ENCODE measurements around the gene ZNF827.

ZNF827 gene

GRCh38 chr4:145951931-145952330 lies 13.3 kb upstream of the ZNF827 start:
- H3K9me3 ChIP-seq (ENCODE audit: insufficient read depth, low read length): no peaks in the 10 kb centered on the region
- no peaks in the 10 kb centered on the region for H3K36me3 ChIP-seq (ENCODE audit: low read length)
- H3K27ac ChIP-seq (ENCODE audit: low read depth, low read length): no peak overlapping the region
- H3K9ac ChIP-seq (ENCODE audit: low read length): no peak overlapping the region
- no peaks in the 10 kb centered on the region for H4K20me1 ChIP-seq (ENCODE audit: low read depth, low read length)
- H3K4me3 ChIP-seq (ENCODE audit: insufficient read depth, low read length, poor library complexity, severe bottlenecking): no peak overlapping the region
- H2AFZ ChIP-seq (ENCODE audit: low read depth, low read length, severe bottlenecking): no peak overlapping the region
- H3K27me3 ChIP-seq (ENCODE audit: low read length): no peaks in the 10 kb centered on the region
- H3F3A ChIP-seq (ENCODE audit: insufficient read depth): no peaks in the 10 kb centered on the region
- H3K79me2 ChIP-seq (ENCODE audit: insufficient read depth, low read length): no peaks in the 10 kb centered on the region
- no peak overlapping the region for H3K4me2 ChIP-seq (ENCODE audit: low read depth, low read length, poor library complexity, severe bottlenecking)
- no peak for TF ChIP-seq CTCF (IDR thresholded peaks at IDR 0.05; ENCODE audit: insufficient read depth, low read length, poor library complexity, severe bottlenecking)
- no peak for TF ChIP-seq EZH2phosphoT487 (conservative IDR thresholded peaks at IDR 0.05; ENCODE audit: low read length)
- no peaks in the 10 kb centered on the region for H3K9me2 ChIP-seq (replicated peaks; ENCODE audit: insufficient read depth, low read length)

GRCh38 chr4:145945431-145946155 lies 7.0 kb upstream of the ZNF827 start:
- Histone ChIP-seq H4K20me1 (ENCODE audit: low read depth, low read length) (no peaks in the 10 kb centered on the region), H3K9me2 (replicated peaks; ENCODE audit: insufficient read depth, low read length) (no peaks in the 10 kb centered on the region), H3K4me3 (ENCODE audit: insufficient read depth, low read length, poor library complexity, severe bottlenecking) (no peak overlapping the region), H3K9me3 (ENCODE audit: insufficient read depth, low read length) (no peaks in the 10 kb centered on the region), H3K36me3 (ENCODE audit: low read length) (no peaks in the 10 kb centered on the region), H3K4me2 (ENCODE audit: low read depth, low read length, poor library complexity, severe bottlenecking) (no peak overlapping the region), H3F3A (ENCODE audit: insufficient read depth) (no peaks in the 10 kb centered on the region), H3K27ac (ENCODE audit: low read depth, low read length) (no peak overlapping the region), H3K79me2 (ENCODE audit: insufficient read depth, low read length) (no peaks in the 10 kb centered on the region), H3K9ac (ENCODE audit: low read length) (no peak overlapping the region), H2AFZ (ENCODE audit: low read depth, low read length, severe bottlenecking) (no peak overlapping the region), H3K27me3 (ENCODE audit: low read length) (no peaks in the 10 kb centered on the region)
- TF ChIP-seq CTCF (IDR thresholded peaks at IDR 0.05; ENCODE audit: insufficient read depth, low read length, poor library complexity, severe bottlenecking) (no peak), EZH2phosphoT487 (conservative IDR thresholded peaks at IDR 0.05; ENCODE audit: low read length) (no peak)

GRCh38 chr4:145944886-145945285 lies 6.3 kb upstream of the ZNF827 start:
- Histone ChIP-seq H3K9me2 (replicated peaks; ENCODE audit: insufficient read depth, low read length) (no peaks in the 10 kb centered on the region), H3K9me3 (ENCODE audit: insufficient read depth, low read length) (no peaks in the 10 kb centered on the region), H3K27me3 (ENCODE audit: low read length) (no peaks in the 10 kb centered on the region), H4K20me1 (ENCODE audit: low read depth, low read length) (no peaks in the 10 kb centered on the region), H3K4me2 (ENCODE audit: low read depth, low read length, poor library complexity, severe bottlenecking) (no peak overlapping the region), H3F3A (ENCODE audit: insufficient read depth) (peaks cover 4% of the 10 kb centered on the region; the same call in 1 of the 2 replicates), H2AFZ (ENCODE audit: low read depth, low read length, severe bottlenecking) (no peak overlapping the region), H3K79me2 (ENCODE audit: insufficient read depth, low read length) (no peaks in the 10 kb centered on the region), H3K36me3 (ENCODE audit: low read length) (no peaks in the 10 kb centered on the region), H3K4me3 (ENCODE audit: insufficient read depth, low read length, poor library complexity, severe bottlenecking) (no peak overlapping the region), H3K27ac (ENCODE audit: low read depth, low read length) (no peak overlapping the region), H3K9ac (ENCODE audit: low read length) (no peak overlapping the region)
- no peak for TF ChIP-seq EZH2phosphoT487 (conservative IDR thresholded peaks at IDR 0.05; ENCODE audit: low read length)
- no peak for TF ChIP-seq CTCF (IDR thresholded peaks at IDR 0.05; ENCODE audit: insufficient read depth, low read length, poor library complexity, severe bottlenecking)
